RWPE1 (cell line): ENCODE measurements around the gene A1BG.

ENCODE experiments used
- CTCF ChIA-PET: fragments of 350-600 bp; sonication (Branson Sonifier 250); formaldehyde crosslinking; extraction: SDS; loops from one replicate; lab custom pipeline; 2021; lab: Yijun Ruan, JAX
- POLR2A ChIA-PET: fragments of 400-600 bp; formaldehyde crosslinking; extraction: SDS; loops from one replicate; lab custom pipeline; 2020; ENCODE audit warnings: antibody characterized with exemption; ENCODE audit not compliant: low non-redundant PET; lab: Yijun Ruan, JAX
- DNase-seq: peaks from one replicate; pipeline ENCODE4 v3.0.0; 2012; ENCODE audit warnings: low spot score
- H3K27ac ChIP-seq: fragments of 450-650 bp; 2 replicates; pipeline ENCODE4 v1.5.1; 2017
- TF ChIP-seq, protein P1 (sequence below): fragments of 450-650 bp; conservative IDR thresholded peaks from 2 replicates; pipeline ENCODE4 v1.5.1; 2017; ENCODE audit warnings: low read depth, mild to moderate bottlenecking

The A1BG gene

GRCh38 chr19:58296104-58296503 is 57.2 kb downstream of the A1BG start:
- no peak for DNase-seq
- ChIA-PET POLR2A (no interaction called here), CTCF (no interaction called here)
- TF ChIP-seq, protein P1, sequence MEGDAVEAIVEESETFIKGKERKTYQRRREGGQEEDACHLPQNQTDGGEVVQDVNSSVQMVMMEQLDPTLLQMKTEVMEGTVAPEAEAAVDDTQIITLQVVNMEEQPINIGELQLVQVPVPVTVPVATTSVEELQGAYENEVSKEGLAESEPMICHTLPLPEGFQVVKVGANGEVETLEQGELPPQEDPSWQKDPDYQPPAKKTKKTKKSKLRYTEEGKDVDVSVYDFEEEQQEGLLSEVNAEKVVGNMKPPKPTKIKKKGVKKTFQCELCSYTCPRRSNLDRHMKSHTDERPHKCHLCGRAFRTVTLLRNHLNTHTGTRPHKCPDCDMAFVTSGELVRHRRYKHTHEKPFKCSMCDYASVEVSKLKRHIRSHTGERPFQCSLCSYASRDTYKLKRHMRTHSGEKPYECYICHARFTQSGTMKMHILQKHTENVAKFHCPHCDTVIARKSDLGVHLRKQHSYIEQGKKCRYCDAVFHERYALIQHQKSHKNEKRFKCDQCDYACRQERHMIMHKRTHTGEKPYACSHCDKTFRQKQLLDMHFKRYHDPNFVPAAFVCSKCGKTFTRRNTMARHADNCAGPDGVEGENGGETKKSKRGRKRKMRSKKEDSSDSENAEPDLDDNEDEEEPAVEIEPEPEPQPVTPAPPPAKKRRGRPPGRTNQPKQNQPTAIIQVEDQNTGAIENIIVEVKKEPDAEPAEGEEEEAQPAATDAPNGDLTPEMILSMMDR: no peak
- no peak overlapping the region for H3K27ac ChIP-seq
